ENCODE data around the gene NOTCH2.

NOTCH2 gene

DNA sequence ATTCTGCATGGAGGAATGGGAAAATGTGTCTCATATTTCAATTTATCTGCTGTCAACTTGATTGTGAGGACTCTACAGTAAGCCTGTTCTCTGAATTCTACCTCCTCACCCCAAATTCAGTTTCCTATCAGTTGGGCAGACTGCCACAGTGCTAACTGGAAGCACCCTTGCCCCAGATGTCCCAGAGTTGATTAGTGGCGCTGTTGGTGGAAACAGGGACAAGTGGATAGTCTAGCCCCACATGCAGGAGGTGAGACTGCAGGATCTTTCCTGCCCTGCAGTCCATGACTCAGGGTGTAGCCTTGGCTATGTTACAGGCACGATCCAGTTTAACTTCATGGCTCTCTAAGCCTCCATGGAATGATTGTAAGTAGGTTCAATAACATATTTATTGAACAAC lies 195.3 kb downstream of the NOTCH2 start:
- POLR2A ChIA-PET, result no interaction called here
- TF ChIP-seq KLF8 (tag by site-specific recombination; IDR thresholded peaks at IDR 0.05) (no peak), ZNF843 (tag by site-specific recombination; IDR thresholded peaks at IDR 0.05) (no peak), ZNF473 (tag by site-specific recombination; IDR thresholded peaks at IDR 0.05) (no peak), FEZF1 (tag by site-specific recombination; IDR thresholded peaks at IDR 0.05) (no peak), ZNF114 (tag by site-specific recombination; IDR thresholded peaks at IDR 0.05) (no peak), ZNF510 (tag by site-specific recombination; IDR thresholded peaks at IDR 0.05; ENCODE audit: insufficient replicate concordance) (no peak), ZNF629 (tag by site-specific recombination; IDR thresholded peaks at IDR 0.05) (no peak), ZNF433 (tag by site-specific recombination; IDR thresholded peaks at IDR 0.05; ENCODE audit: low read depth) (no peak), ZNF2 (tag by site-specific recombination; IDR thresholded peaks at IDR 0.05) (no peak), SCRT2 (tag by site-specific recombination; IDR thresholded peaks at IDR 0.05) (no peak), ZNF571 (tag by site-specific recombination; IDR thresholded peaks at IDR 0.05) (no peak), ZNF585B (tag by site-specific recombination; IDR thresholded peaks at IDR 0.05) (no peak), ZNF112 (tag by site-specific recombination; IDR thresholded peaks at IDR 0.05) (no peak), GFI1B (tag by site-specific recombination; IDR thresholded peaks at IDR 0.05) (no peak), ZNF792 (tag by site-specific recombination; IDR thresholded peaks at IDR 0.05) (no peak)
- TF ChIP-seq, protein P1, sequence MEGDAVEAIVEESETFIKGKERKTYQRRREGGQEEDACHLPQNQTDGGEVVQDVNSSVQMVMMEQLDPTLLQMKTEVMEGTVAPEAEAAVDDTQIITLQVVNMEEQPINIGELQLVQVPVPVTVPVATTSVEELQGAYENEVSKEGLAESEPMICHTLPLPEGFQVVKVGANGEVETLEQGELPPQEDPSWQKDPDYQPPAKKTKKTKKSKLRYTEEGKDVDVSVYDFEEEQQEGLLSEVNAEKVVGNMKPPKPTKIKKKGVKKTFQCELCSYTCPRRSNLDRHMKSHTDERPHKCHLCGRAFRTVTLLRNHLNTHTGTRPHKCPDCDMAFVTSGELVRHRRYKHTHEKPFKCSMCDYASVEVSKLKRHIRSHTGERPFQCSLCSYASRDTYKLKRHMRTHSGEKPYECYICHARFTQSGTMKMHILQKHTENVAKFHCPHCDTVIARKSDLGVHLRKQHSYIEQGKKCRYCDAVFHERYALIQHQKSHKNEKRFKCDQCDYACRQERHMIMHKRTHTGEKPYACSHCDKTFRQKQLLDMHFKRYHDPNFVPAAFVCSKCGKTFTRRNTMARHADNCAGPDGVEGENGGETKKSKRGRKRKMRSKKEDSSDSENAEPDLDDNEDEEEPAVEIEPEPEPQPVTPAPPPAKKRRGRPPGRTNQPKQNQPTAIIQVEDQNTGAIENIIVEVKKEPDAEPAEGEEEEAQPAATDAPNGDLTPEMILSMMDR (tag by site-specific recombination; IDR thresholded peaks at IDR 0.05), result no peak

DNA sequence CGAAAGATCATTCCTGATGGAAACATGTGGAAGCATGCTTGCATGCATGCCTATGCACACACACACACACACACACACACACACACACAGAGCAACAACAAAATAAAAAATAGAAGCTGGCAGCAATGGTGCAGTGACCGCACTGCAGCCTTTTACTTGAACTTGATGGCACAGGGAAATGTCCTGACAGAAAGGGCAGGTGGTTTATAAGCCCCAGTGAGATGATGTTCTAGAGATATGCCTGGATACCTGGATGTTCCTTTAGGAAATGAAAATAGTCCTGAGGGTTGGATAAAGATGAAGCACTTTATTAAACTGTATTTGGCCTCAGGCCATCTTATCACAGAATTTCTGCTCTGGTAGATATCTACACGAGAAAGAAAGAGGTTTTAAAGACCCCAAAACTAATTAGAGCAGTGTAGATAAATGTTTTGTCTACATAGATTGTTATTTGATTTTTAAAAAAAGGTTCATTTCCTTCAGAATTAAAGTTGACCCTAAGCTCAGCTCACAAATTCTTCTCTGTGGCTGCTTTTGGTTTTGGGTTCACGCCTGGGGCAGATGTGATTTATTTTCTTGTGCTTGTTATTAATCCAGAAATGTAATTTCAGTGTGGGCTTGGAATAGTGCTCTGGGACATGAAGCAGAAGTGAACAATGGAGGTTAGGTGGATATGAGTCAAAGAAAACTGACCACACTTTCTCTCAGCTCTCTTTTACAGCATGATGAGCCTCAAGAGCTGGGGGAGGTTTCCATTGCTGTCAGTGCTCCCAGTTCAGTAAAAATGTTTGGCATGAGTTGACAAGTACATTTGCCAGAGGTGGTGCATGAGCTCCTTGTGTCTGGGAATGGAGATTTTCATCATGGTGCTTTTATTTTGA lies 196.1 kb downstream of the NOTCH2 start:
- Histone ChIP-seq H3K4me3 (ENCODE audit: low read depth, low read length) (no peak overlapping the region), H3K36me3 (ENCODE audit: control insufficient read depth in 2 of 2, insufficient read depth in 1 of 2, low read length in 2 of 2) (no peaks in the 10 kb centered on the region), H3K4me1 (ENCODE audit: control insufficient read depth, insufficient read depth, low read length) (no peaks in the 10 kb centered on the region), H3K27ac (ENCODE audit: extremely low read depth, low read depth, low read length) (no peak overlapping the region), H3K9me3 (ENCODE audit: control insufficient read depth, insufficient read depth, low read depth, low read length) (no peaks in the 10 kb centered on the region)
- CTCF ChIA-PET, result interaction anchor here (0.6 to 1.4 kb wide), 4 partner anchors 10 to 64 kb away, joined by 4 to 5 read pairs (median 4); no protein-coding TSS in a partner anchor
- TF ChIP-seq, protein P2, sequence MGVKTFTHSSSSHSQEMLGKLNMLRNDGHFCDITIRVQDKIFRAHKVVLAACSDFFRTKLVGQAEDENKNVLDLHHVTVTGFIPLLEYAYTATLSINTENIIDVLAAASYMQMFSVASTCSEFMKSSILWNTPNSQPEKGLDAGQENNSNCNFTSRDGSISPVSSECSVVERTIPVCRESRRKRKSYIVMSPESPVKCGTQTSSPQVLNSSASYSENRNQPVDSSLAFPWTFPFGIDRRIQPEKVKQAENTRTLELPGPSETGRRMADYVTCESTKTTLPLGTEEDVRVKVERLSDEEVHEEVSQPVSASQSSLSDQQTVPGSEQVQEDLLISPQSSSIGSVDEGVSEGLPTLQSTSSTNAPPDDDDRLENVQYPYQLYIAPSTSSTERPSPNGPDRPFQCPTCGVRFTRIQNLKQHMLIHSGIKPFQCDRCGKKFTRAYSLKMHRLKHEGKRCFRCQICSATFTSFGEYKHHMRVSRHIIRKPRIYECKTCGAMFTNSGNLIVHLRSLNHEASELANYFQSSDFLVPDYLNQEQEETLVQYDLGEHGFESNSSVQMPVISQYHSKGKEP (tag by site-specific recombination; IDR thresholded peaks at IDR 0.05), result no peak
- TF ChIP-seq ZNF555 (tag by site-specific recombination; conservative IDR thresholded peaks at IDR 0.05) (no peak), ZBTB20 (tag by site-specific recombination; IDR thresholded peaks at IDR 0.05) (no peak), ZNF266 (tag by site-specific recombination; IDR thresholded peaks at IDR 0.05; ENCODE audit: low read depth) (no peak), ZNF175 (tag by site-specific recombination; IDR thresholded peaks at IDR 0.05) (no peak), ZBTB17 (tag by site-specific recombination; IDR thresholded peaks at IDR 0.05) (no peak), ZNF596 (tag by site-specific recombination; IDR thresholded peaks at IDR 0.05) (no peak), ZBTB1 (tag by site-specific recombination; IDR thresholded peaks at IDR 0.05) (no peak), ZBTB21 (tag by site-specific recombination; IDR thresholded peaks at IDR 0.05) (no peak), ZNF530 (tag by site-specific recombination; IDR thresholded peaks at IDR 0.05; ENCODE audit: low read depth) (no peak), SCRT1 (tag by site-specific recombination; IDR thresholded peaks at IDR 0.05; ENCODE audit: borderline replicate concordance) (no peak)
- TF ChIP-seq, protein P3, sequence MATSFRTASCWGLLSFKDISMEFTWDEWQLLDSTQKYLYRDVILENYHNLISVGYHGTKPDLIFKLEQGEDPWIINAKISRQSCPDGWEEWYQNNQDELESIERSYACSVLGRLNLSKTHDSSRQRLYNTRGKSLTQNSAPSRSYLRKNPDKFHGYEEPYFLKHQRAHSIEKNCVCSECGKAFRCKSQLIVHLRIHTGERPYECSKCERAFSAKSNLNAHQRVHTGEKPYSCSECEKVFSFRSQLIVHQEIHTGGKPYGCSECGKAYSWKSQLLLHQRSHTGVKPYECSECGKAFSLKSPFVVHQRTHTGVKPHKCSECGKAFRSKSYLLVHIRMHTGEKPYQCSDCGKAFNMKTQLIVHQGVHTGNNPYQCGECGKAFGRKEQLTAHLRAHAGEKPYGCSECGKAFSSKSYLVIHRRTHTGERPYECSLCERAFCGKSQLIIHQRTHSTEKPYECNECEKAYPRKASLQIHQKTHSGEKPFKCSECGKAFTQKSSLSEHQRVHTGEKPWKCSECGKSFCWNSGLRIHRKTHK (tag by site-specific recombination; IDR thresholded peaks at IDR 0.05), result no peak
- POLR2A ChIA-PET, result no interaction called here

More for the DNA sequence above, 195.3 kb downstream of the NOTCH2 start:
- Histone ChIP-seq H3K4me1 (ENCODE audit: control insufficient read depth, insufficient read depth, low read length) (no peaks in the 10 kb centered on the region), H3K9me3 (ENCODE audit: control insufficient read depth, insufficient read depth, low read depth, low read length) (no peaks in the 10 kb centered on the region), H3K27ac (ENCODE audit: extremely low read depth, low read depth, low read length) (no peak overlapping the region), H3K4me3 (ENCODE audit: low read depth, low read length) (no peak overlapping the region), H3K36me3 (ENCODE audit: control insufficient read depth in 2 of 2, insufficient read depth in 1 of 2, low read length in 2 of 2) (no peaks in the 10 kb centered on the region)
- CTCF ChIA-PET, result interaction anchor here (1.2 to 1.4 kb wide), 2 partner anchors 9 to 12 kb away, joined by 4 read pairs; no protein-coding TSS in a partner anchor
